B cell (primary cell): Measurements from ENCODE around the gene CROCC. TPM values are rescaled to one million over a fixed set of nuclear protein-coding genes. Genes with fewer than 3 reads are reported as not detected.
"Not testable (repeated sequence)": the region's sequence is repeated elsewhere in the genome, so short reads cannot be mapped to it uniquely, and the experiment has no call there.

ENCODE experiments used
- ATAC-seq: fragments of 200-7000 bp; cut with Tn5 transposase; one replicate; pipeline ENCODE4 v1.10.0; 2021; ENCODE audit warnings: low read depth, mild to moderate bottlenecking, moderate number of reproducible peaks, moderate library complexity
- CTCF ChIA-PET: fragments of 350-600 bp; sonication (Branson Sonifier 250); formaldehyde crosslinking; loops from one replicate; lab custom pipeline; 2021; ENCODE audit warnings: antibody characterized with exemption, inconsistent platforms; lab: Charles Lee
- POLR2A ChIA-PET: fragments of 350-600 bp; sonication (Branson Sonifier 250); formaldehyde crosslinking; loops from one replicate; lab custom pipeline; 2021; ENCODE audit warnings: antibody characterized with exemption; lab: Charles Lee
- DNase-seq: peaks from one replicate; pipeline ENCODE4 v3.0.0; 2013
- H2AFZ ChIP-seq: 2 replicates; pipeline ENCODE4 v1.6.1; 2012; ENCODE audit warnings: mild to moderate bottlenecking, low read depth, low read length; ENCODE audit not compliant: insufficient read depth, poor library complexity, severe bottlenecking
- H3K27ac ChIP-seq, 2 donors: 1 replicate in 1 of 2; 2 replicates in 1 of 2; pipeline ENCODE4 v1.5.1; 2012 to 2013; ENCODE audit warnings: low read length in 2 of 2, mild to moderate bottlenecking in 2 of 2, moderate library complexity in 1 of 2
- H3K27me3 ChIP-seq, 4 experiments: fragments of 200-600 bp in 1 of 4; sonication (generic) in 1 of 4; replicated peaks in 1 of 4; 1 replicate in 2 of 4; 2 replicates in 2 of 4; pipeline versions ENCODE4 v1.6.1 to v1.7.0; 2013 to 2016; ENCODE audit warnings: low read length in 3 of 4, mild to moderate bottlenecking in 2 of 4, mixed read lengths in 1 of 4, moderate library complexity in 1 of 4; ENCODE audit not compliant: insufficient read depth in 4 of 4, control insufficient read depth in 3 of 4; ENCODE audit errors: control extremely low read depth in 1 of 4
- H3K36me3 ChIP-seq, 2 experiments: replicated peaks in 1 of 2; 1 replicate in 1 of 2; 2 replicates in 1 of 2; pipeline versions ENCODE4 v1.6.1 to v1.7.1; 2013; ENCODE audit warnings: low read length in 1 of 2; ENCODE audit not compliant: insufficient read depth in 2 of 2, control insufficient read depth in 1 of 2; ENCODE audit errors: control extremely low read depth in 1 of 2, extremely low read depth in 1 of 2
- H3K4me1 ChIP-seq, 2 donors: fragments of 200-600 bp in 1 of 2; sonication (generic) in 1 of 2; 1 replicate in 1 of 2; 2 replicates in 1 of 2; pipeline versions ENCODE4 v1.5.1 to v1.6.1; 2013 to 2017; ENCODE audit warnings: low read length in 2 of 2; ENCODE audit not compliant: control insufficient read depth in 2 of 2, insufficient read depth in 2 of 2
- H3K4me2 ChIP-seq: replicated peaks from 2 replicates; pipeline ENCODE3; 2012; ENCODE audit warnings: mild to moderate bottlenecking, low read depth, low read length; ENCODE audit not compliant: poor library complexity, severe bottlenecking
- H3K4me3 ChIP-seq, 5 experiments: fragments of 200-600 bp in 1 of 5; sonication (generic) in 1 of 5; 1 replicate in 3 of 5; 2 replicates in 2 of 5; pipeline versions ENCODE4 v1.5.1 to v1.7.0; 2011 to 2016; ENCODE audit warnings: low read length in 4 of 5, mild to moderate bottlenecking in 4 of 5, low read depth in 2 of 5, control low read depth in 1 of 5, moderate library complexity in 1 of 5; ENCODE audit not compliant: insufficient read depth in 1 of 5; ENCODE audit errors: control extremely low read depth in 1 of 5, extremely low read depth in 1 of 5
- H3K79me2 ChIP-seq: fragments of 200-600 bp; sonication (generic); one replicate; pipeline ENCODE4 v1.6.0; 2016; ENCODE audit warnings: low read length; ENCODE audit not compliant: control insufficient read depth, insufficient read depth
- H3K9ac ChIP-seq: fragments of 200-600 bp; sonication (generic); 2 replicates; pipeline ENCODE4 v1.6.1; 2017; ENCODE audit warnings: mild to moderate bottlenecking, low read length, moderate library complexity
- H3K9me3 ChIP-seq, 3 donors: one replicate each; pipeline versions ENCODE4 v1.6.1 to v1.7.1; 2013; ENCODE audit warnings: low read length in 2 of 3; ENCODE audit not compliant: control insufficient read depth in 2 of 3, insufficient read depth in 1 of 3; ENCODE audit errors: control extremely low read depth in 1 of 3
- H4K20me1 ChIP-seq: 2 replicates; pipeline ENCODE4 v1.6.0; 2012; ENCODE audit warnings: mild to moderate bottlenecking, low read length; ENCODE audit not compliant: insufficient read depth, control insufficient read depth, poor library complexity, severe bottlenecking
- H3K27ac Mint-ChIP-seq: one replicate; pipeline ENCODE4 v1.8.0; 2021; ENCODE audit warnings: mixed read lengths
- H3K27me3 Mint-ChIP-seq: one replicate; pipeline ENCODE4 v1.8.0; 2021; ENCODE audit warnings: mixed read lengths
- H3K4me1 Mint-ChIP-seq: one replicate; pipeline ENCODE4 v1.8.0; 2021; ENCODE audit warnings: mixed read lengths
- H3K4me3 Mint-ChIP-seq: one replicate; pipeline ENCODE4 v1.8.0; 2021; ENCODE audit warnings: mixed read lengths
- H3K9me3 Mint-ChIP-seq: one replicate; pipeline ENCODE4 v1.8.0; 2022; ENCODE audit warnings: mixed read lengths; ENCODE audit not compliant: insufficient read depth
- CTCF ChIP-seq: fragments of 200-600 bp; IDR thresholded peaks from one replicate; pipeline ENCODE4 v1.8.0; 2022; ENCODE audit warnings: antibody characterized with exemption, mild to moderate bottlenecking
- EZH2 ChIP-seq: IDR thresholded peaks from 2 replicates; pipeline ENCODE4 v1.6.1; 2012; ENCODE audit warnings: borderline replicate concordance, low read depth, mild to moderate bottlenecking, moderate library complexity, low read length; ENCODE audit not compliant: insufficient read depth, poor library complexity, severe bottlenecking
- WGBS: methylation state at CpG from one replicate; pipeline ENCODE4 v1.1.5; 2013; ENCODE audit warnings: missing lambda C conversion rate; ENCODE audit not compliant: insufficient coverage; 5-methylcytosine and 5-hydroxymethylcytosine counted together
- intact Hi-C: fragments of 100-400 bp; cut with micrococcal nuclease; formaldehyde crosslinking; loops from one replicate; pipeline ENCODE4 v1.10.0; 2022
- polyA plus RNA-seq: library from polyadenylated mRNA; depleted of rRNA; stranded (reverse); fragments of >200 nt; gene quantifications from 2 replicates; pipeline ENCODE4 v1.2.3, GENCODE V29; 2012
- total RNA-seq, 2 donors: library from RNA; stranded (reverse); fragments of 120-200 nt in 1 of 2; gene quantifications; 1 replicate in 1 of 2; 2 replicates in 1 of 2; pipeline versions ENCODE4 v1.2.3 to v1.2.4, GENCODE V29; 2013 to 2022

Gene CROCC
- total and polyA plus RNA-seq, 2 donors (not counting 1 experiment from before 2014, with no cell fraction given) = 66.2 to 120 TPM

GRCh38 chr1:16927711-16928485 is 6.2 kb downstream of the CROCC start:
- Histone ChIP-seq H3K4me2 (no peak overlapping the region), H3K79me2 (peaks cover 35% of the 10 kb centered on the region), H3K4me3 (no peak overlapping the region), H4K20me1 (peaks cover 15% of the 10 kb centered on the region), H3K9me3 (no peaks in the 10 kb centered on the region), H3K27me3 (no peaks in the 10 kb centered on the region), H3K4me1 (no peaks in the 10 kb centered on the region), H3K27ac (no peak overlapping the region), H2AFZ (no peak overlapping the region), H3K36me3 (no peaks in the 10 kb centered on the region), H3K9ac (no peak overlapping the region)
- POLR2A ChIA-PET = no interaction called here
- intact Hi-C loops = no loop called here
- no peak for TF ChIP-seq CTCF
- no peak for TF ChIP-seq EZH2
- WGBS = 77% methylated on average over 12 of the region's 13 CpGs
- no peak for ATAC-seq
- H3K4me1 Mint-ChIP-seq = peaks cover 3% of the 10 kb centered on the region
- H3K27me3 Mint-ChIP-seq = no peaks in the 10 kb centered on the region
- CTCF ChIA-PET = no interaction called here
- no peak overlapping the region for H3K4me3 Mint-ChIP-seq
- no peak for DNase-seq
- H3K27ac Mint-ChIP-seq = no peak overlapping the region
- no peaks in the 10 kb centered on the region for H3K9me3 Mint-ChIP-seq

GRCh38 chr1:16929146-16930041 is 7.7 kb downstream of the CROCC start:
- 91% methylated on average over 17 of the region's 24 CpGs for WGBS
- H3K4me3 ChIP-seq, H3K9ac ChIP-seq, DNase-seq, H3K36me3 ChIP-seq, POLR2A ChIA-PET, H3K27ac Mint-ChIP-seq, intact Hi-C loops, H3K27me3 Mint-ChIP-seq, H3K27me3 ChIP-seq, H3K4me1 Mint-ChIP-seq, H3K4me1 ChIP-seq, H3K9me3 Mint-ChIP-seq, ATAC-seq, H3K9me3 ChIP-seq, H3K4me2 ChIP-seq, H2AFZ ChIP-seq, H3K27ac ChIP-seq, H3K4me3 Mint-ChIP-seq: not testable (repeated sequence)
- H4K20me1 ChIP-seq = peaks cover 15% of the 10 kb centered on the region
- CTCF ChIA-PET = interaction anchor here (2.2 kb wide), 1 partner anchor 31 kb away, joined by 5 read pairs; no protein-coding TSS in a partner anchor
- peaks cover 25% of the 10 kb centered on the region for H3K79me2 ChIP-seq

GRCh38 chr1:16931206-16931934 is 9.6 kb downstream of the CROCC start:
- H3K9me3 Mint-ChIP-seq, CTCF ChIA-PET, H3K27ac Mint-ChIP-seq: not testable (repeated sequence)

More at GRCh38 chr1:16931206-16931934, 9.6 kb downstream of the CROCC start:
- H3K4me1 Mint-ChIP-seq, H3K9me3 ChIP-seq, H3K4me2 ChIP-seq, H2AFZ ChIP-seq, H3K4me3 ChIP-seq, H3K9ac ChIP-seq, POLR2A ChIA-PET, H4K20me1 ChIP-seq, H3K79me2 ChIP-seq, H3K27me3 Mint-ChIP-seq, ATAC-seq, H3K27ac ChIP-seq, H3K27me3 ChIP-seq, DNase-seq, H3K4me1 ChIP-seq, H3K4me3 Mint-ChIP-seq, H3K36me3 ChIP-seq, intact Hi-C loops: not testable (repeated sequence)
- 93% methylated on average over 13 of the region's 18 CpGs for WGBS
